ENCODE measurements around the gene SMTN. TPM values are rescaled to one million over a fixed set of nuclear protein-coding genes. Genes with fewer than 3 reads are reported as not detected.

Gene SMTN
- total RNA-seq, 1 experiment from 2014 or later: 23.5 TPM

DNA sequence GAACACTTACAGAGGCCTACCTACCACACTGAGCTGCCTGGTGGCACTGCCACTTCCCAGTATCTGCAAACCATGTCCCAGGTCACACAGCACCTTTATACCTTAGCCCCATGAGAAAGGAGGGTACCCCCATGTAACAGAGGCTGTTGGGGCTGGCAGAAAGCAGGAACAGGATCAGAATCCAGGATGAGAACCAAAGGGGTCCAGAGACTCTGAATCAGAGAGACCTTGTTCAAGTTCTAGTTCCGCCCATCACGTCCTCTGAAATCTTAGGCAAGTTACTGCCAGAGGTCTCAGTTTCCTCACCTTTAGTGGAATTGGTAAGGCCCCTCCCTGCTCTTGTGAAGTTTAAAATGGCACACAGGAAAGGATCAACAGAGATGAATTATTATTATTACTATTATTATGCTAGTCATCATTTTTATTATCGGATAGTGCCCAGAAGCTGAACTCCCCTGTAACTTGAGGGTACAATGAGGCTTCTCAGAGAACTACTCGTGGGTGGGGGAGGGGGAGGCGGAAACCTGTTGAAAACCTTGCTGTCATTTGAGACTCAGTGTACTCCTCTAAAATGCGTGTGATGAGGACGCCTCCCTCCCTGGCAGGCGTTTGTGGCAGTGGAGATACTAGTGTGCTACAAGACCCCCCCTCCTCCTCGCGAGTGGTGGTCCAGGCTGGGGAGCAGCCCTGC, 17.0 kb downstream of the SMTN start:
- Histone ChIP-seq H3K9ac (ENCODE audit: low read length) (no peak overlapping the region), H3K27ac (ENCODE audit: low read length) (no peak overlapping the region)

GRCh38 chr22:31098632-31099110, 17.6 kb downstream of the SMTN start:
- Histone ChIP-seq H3K9ac (ENCODE audit: low read length) (no peak overlapping the region), H3K27ac (ENCODE audit: low read length) (no peak overlapping the region), H3K4me3 (ENCODE audit: low read length) (no peak overlapping the region), H3K4me2 (ENCODE audit: low read depth, low read length, poor library complexity, severe bottlenecking) (no peak overlapping the region), H3K9me3 (ENCODE audit: low read length) (no peaks in the 10 kb centered on the region), H3K27me3 (ENCODE audit: low read length) (no peaks in the 10 kb centered on the region), H3K9me2 (replicated peaks; ENCODE audit: insufficient read depth, low read length) (no peaks in the 10 kb centered on the region), H4K20me1 (ENCODE audit: insufficient read depth, low read depth, low read length) (no peaks in the 10 kb centered on the region), H2AFZ (ENCODE audit: low read length) (no peak overlapping the region), H3K79me2 (ENCODE audit: low read length) (no peaks in the 10 kb centered on the region), H3K36me3 (ENCODE audit: insufficient read depth, low read length) (no peaks in the 10 kb centered on the region), H3K4me1 (ENCODE audit: low read length) (no peaks in the 10 kb centered on the region)
- no peak for DNase-seq

More for the DNA sequence above, 17.0 kb downstream of the SMTN start:
- Histone ChIP-seq H3K9me3 (ENCODE audit: low read length) (no peaks in the 10 kb centered on the region), H3K4me2 (ENCODE audit: low read depth, low read length, poor library complexity, severe bottlenecking) (no peak overlapping the region), H3K79me2 (ENCODE audit: low read length) (no peaks in the 10 kb centered on the region), H4K20me1 (ENCODE audit: insufficient read depth, low read depth, low read length) (no peaks in the 10 kb centered on the region), H3K4me1 (ENCODE audit: low read length) (no peaks in the 10 kb centered on the region), H3K4me3 (ENCODE audit: low read length) (no peak overlapping the region), H3K9me2 (replicated peaks; ENCODE audit: insufficient read depth, low read length) (no peaks in the 10 kb centered on the region), H3K36me3 (ENCODE audit: insufficient read depth, low read length) (no peaks in the 10 kb centered on the region), H3K27me3 (ENCODE audit: low read length) (no peaks in the 10 kb centered on the region), H2AFZ (ENCODE audit: low read length) (no peak overlapping the region)
- no peak for DNase-seq

GRCh38 chr22:31099386-31099785, 18.3 kb downstream of the SMTN start:
- Histone ChIP-seq H3K79me2 (ENCODE audit: low read length) (no peaks in the 10 kb centered on the region), H3K27me3 (ENCODE audit: low read length) (no peaks in the 10 kb centered on the region), H3K27ac (ENCODE audit: low read length) (no peak overlapping the region), H3K9me2 (replicated peaks; ENCODE audit: insufficient read depth, low read length) (no peaks in the 10 kb centered on the region), H3K4me3 (ENCODE audit: low read length) (no peak overlapping the region), H3K4me1 (ENCODE audit: low read length) (no peaks in the 10 kb centered on the region), H3K9ac (ENCODE audit: low read length) (no peak overlapping the region), H3K36me3 (ENCODE audit: insufficient read depth, low read length) (no peaks in the 10 kb centered on the region), H3K9me3 (ENCODE audit: low read length) (no peaks in the 10 kb centered on the region), H3K4me2 (ENCODE audit: low read depth, low read length, poor library complexity, severe bottlenecking) (no peak overlapping the region), H4K20me1 (ENCODE audit: insufficient read depth, low read depth, low read length) (no peaks in the 10 kb centered on the region), H2AFZ (ENCODE audit: low read length) (no peak overlapping the region)
- DNase-seq: no peak

DNA sequence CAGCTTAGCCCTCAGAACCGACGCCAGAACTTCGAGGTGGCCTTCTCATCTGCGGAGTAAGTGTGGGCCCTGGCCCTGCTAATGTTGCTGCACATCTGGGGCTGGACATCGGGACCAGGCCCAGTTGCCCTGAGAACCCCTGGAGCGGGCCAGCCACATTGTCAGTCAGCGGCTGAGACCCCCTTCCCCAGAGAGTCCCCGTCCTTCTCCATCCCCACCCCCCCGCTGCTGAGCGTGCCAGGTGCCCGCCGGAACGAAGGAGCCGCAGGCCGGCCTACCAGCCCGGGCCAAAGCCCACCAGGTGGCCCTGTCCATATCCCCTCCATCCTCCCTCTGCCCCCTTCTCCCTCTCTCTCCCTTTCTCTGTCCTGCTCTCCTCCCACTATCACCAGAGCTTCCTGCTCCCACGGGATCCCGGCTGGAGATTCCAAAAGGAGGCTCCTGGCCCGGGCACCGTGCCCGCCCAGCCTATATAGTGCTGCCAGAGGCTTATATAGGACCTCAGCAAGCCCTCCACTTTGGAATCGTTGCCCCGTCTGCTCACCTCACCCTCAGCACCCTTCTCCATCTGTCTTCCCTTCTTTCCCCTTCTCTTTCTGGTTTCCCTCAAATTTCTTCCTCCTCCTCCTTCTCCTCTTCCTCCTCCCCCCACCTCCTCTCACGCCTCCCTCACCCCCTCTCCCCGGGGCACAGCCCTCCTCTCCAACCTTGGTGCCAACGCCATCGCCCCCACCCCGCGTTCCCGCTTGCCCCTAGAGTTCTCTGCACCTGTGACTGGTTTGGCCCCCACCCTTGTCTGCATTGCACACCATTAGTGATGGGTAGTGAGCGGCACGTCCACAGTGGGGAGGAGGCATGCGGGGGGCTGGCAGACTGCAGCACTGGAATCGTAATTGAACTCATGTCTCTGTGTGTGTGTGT, 19.0 kb downstream of the SMTN start:
- no peaks in the 10 kb centered on the region for H3K27me3 ChIP-seq (ENCODE audit: low read length)
- no peaks in the 10 kb centered on the region for H3K4me1 ChIP-seq (ENCODE audit: low read length)
- no peaks in the 10 kb centered on the region for H3K9me3 ChIP-seq (ENCODE audit: low read length)
- no peaks in the 10 kb centered on the region for H3K9me2 ChIP-seq (replicated peaks; ENCODE audit: insufficient read depth, low read length)
- no peaks in the 10 kb centered on the region for H3K36me3 ChIP-seq (ENCODE audit: insufficient read depth, low read length)
- no peak overlapping the region for H3K4me2 ChIP-seq (ENCODE audit: low read depth, low read length, poor library complexity, severe bottlenecking)
- H3K79me2 ChIP-seq (ENCODE audit: low read length): no peaks in the 10 kb centered on the region
- no peaks in the 10 kb centered on the region for H4K20me1 ChIP-seq (ENCODE audit: insufficient read depth, low read depth, low read length)
- no peak overlapping the region for H3K4me3 ChIP-seq (ENCODE audit: low read length)
- DNase-seq: no peak
- H2AFZ ChIP-seq (ENCODE audit: low read length): no peak overlapping the region
- no peak overlapping the region for H3K27ac ChIP-seq (ENCODE audit: low read length)
- no peak overlapping the region for H3K9ac ChIP-seq (ENCODE audit: low read length)

DNA sequence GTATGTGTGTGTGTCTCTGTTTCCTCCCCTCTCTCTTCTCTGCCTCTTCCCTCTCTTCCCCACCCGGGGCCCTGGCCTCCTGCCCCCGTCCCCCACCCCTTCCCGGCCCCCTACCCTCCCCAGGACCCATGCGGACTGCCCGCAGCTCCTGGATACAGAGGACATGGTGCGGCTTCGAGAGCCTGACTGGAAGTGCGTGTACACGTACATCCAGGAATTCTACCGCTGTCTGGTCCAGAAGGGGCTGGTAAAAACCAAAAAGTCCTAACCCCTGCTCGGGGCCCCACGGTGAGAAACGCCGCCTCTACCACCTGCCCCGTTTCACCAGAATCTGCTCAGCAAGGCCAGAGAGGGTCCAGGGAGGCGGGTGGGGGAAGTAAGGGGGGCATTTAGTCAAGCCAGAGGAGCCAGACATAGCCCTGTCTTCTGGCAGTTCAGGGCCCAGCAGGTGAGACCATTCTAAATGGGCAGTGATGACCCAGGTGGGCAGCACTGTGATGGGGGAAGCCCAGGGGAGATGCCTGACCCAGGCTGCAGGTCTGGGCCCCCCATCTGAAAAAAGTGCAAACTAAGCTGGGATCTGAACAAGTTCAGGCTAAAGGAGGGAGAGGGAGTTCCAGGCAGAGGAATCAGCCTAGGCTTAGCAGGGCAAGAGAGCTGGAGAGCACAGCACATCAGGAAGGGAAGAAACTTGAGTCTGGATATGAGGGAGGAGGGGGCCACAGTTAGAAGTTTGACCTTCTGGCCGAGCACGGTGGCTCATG, 19.8 kb downstream of the SMTN start:
- Histone ChIP-seq H3K9ac (ENCODE audit: low read length) (no peak overlapping the region), H3K4me2 (ENCODE audit: low read depth, low read length, poor library complexity, severe bottlenecking) (no peak overlapping the region), H3K79me2 (ENCODE audit: low read length) (no peaks in the 10 kb centered on the region), H4K20me1 (ENCODE audit: insufficient read depth, low read depth, low read length) (no peaks in the 10 kb centered on the region), H3K9me2 (replicated peaks; ENCODE audit: insufficient read depth, low read length) (no peaks in the 10 kb centered on the region), H3K27ac (ENCODE audit: low read length) (no peak overlapping the region), H2AFZ (ENCODE audit: low read length) (no peak overlapping the region), H3K4me3 (ENCODE audit: low read length) (no peak overlapping the region), H3K9me3 (ENCODE audit: low read length) (no peaks in the 10 kb centered on the region), H3K27me3 (ENCODE audit: low read length) (no peaks in the 10 kb centered on the region), H3K4me1 (ENCODE audit: low read length) (no peaks in the 10 kb centered on the region), H3K36me3 (ENCODE audit: insufficient read depth, low read length) (no peaks in the 10 kb centered on the region)
- no peak for DNase-seq

DNA sequence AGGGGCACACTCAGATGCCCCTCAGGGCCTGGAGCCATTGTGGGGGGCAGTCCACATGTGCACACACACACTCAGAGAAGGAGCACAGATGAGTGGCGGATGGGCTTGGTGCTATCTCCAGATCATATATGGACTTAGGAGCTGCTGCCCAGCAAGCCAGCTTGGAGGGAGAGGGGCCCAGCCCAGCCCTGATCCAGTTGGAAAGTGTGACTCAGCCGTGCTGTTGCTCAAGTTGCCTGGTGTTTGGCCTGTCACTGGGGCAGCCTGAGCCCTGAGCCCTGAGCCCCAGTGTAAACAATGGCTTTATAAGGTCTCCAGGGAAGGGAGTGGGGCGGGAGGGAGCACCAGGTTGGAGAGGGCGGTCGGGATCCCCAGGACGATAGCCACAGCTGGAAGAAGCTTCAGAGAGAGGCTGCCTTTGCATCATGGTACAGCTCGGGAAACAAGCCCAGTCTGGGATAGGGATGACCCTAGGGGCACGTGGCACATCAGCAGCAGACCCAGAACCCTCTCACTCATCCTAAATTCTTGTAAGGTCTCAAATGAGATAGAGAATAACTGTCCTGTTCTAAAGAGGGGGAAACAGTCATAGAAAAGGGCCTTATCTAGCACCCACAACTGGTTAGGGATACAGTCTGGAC, 21.4 kb downstream of the SMTN start:
- H3K9me3 ChIP-seq (ENCODE audit: low read length): no peaks in the 10 kb centered on the region
- H2AFZ ChIP-seq (ENCODE audit: low read length): no peak overlapping the region
- no peaks in the 10 kb centered on the region for H3K36me3 ChIP-seq (ENCODE audit: insufficient read depth, low read length)
- H3K27ac ChIP-seq (ENCODE audit: low read length): no peak overlapping the region
- H3K9ac ChIP-seq (ENCODE audit: low read length): no peak overlapping the region
- DNase-seq: no peak
- H3K27me3 ChIP-seq (ENCODE audit: low read length): no peaks in the 10 kb centered on the region
- H3K4me2 ChIP-seq (ENCODE audit: low read depth, low read length, poor library complexity, severe bottlenecking): no peak overlapping the region
- H3K4me3 ChIP-seq (ENCODE audit: low read length): no peak overlapping the region
- no peaks in the 10 kb centered on the region for H4K20me1 ChIP-seq (ENCODE audit: insufficient read depth, low read depth, low read length)
- peaks cover 7% of the 10 kb centered on the region for H3K4me1 ChIP-seq (ENCODE audit: low read length)
- H3K9me2 ChIP-seq (replicated peaks; ENCODE audit: insufficient read depth, low read length): no peaks in the 10 kb centered on the region
- H3K79me2 ChIP-seq (ENCODE audit: low read length): no peaks in the 10 kb centered on the region

- H3K9me2 ChIP-seq (replicated peaks; ENCODE audit: insufficient read depth, low read length): no peaks in the 10 kb centered on the region
Measured at GRCh38 chr22:31103111-31103510, 22.0 kb downstream of the SMTN start.

More at GRCh38 chr22:31103111-31103510, 22.0 kb downstream of the SMTN start:
- H3K9me3 ChIP-seq (ENCODE audit: low read length): no peaks in the 10 kb centered on the region
- H3K4me2 ChIP-seq (ENCODE audit: low read depth, low read length, poor library complexity, severe bottlenecking): no peak overlapping the region
- H3K27ac ChIP-seq (ENCODE audit: low read length): no peak overlapping the region
- H3K79me2 ChIP-seq (ENCODE audit: low read length): no peaks in the 10 kb centered on the region
- no peak overlapping the region for H3K9ac ChIP-seq (ENCODE audit: low read length)
- H3K4me3 ChIP-seq (ENCODE audit: low read length): no peak overlapping the region
- H3K4me1 ChIP-seq (ENCODE audit: low read length): peaks cover 13% of the 10 kb centered on the region
- DNase-seq: no peak
- H3K27me3 ChIP-seq (ENCODE audit: low read length): no peaks in the 10 kb centered on the region
- no peak overlapping the region for H2AFZ ChIP-seq (ENCODE audit: low read length)
- H3K36me3 ChIP-seq (ENCODE audit: insufficient read depth, low read length): no peaks in the 10 kb centered on the region
- no peaks in the 10 kb centered on the region for H4K20me1 ChIP-seq (ENCODE audit: insufficient read depth, low read depth, low read length)
